CD1c-positive myeloid dendritic cell (primary cell): ENCODE measurements around the gene GALK2.
A peak's percentile ranks its signal among the peaks of the same experiment; 100 is the strongest.

Experiments used
- DNase-seq: peaks from one replicate; pipeline ENCODE4 v3.0.0-alpha.2; 2016; ENCODE audit errors: extremely low spot score

GALK2 gene

DNA sequence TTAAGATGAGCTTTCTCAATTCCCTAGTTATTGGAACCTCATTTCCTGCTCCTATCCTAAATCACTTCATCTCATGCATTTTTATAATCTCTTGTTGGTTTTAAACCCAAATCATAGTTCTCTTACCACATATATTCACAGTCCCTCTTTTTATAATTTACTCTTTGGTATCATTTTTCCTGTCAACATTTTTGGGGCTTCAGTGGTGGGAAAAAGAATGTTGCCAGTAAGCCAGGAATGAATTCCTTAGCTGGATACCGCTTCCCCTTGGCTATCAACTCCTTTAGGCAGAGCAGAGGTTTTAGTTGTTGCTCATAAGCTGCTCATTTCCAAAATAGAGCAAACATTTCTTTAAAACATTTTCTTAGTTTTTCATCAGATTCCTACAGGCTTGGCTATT, 112.3 kb downstream of the GALK2 start:
- DNase-seq = no peak

DNA sequence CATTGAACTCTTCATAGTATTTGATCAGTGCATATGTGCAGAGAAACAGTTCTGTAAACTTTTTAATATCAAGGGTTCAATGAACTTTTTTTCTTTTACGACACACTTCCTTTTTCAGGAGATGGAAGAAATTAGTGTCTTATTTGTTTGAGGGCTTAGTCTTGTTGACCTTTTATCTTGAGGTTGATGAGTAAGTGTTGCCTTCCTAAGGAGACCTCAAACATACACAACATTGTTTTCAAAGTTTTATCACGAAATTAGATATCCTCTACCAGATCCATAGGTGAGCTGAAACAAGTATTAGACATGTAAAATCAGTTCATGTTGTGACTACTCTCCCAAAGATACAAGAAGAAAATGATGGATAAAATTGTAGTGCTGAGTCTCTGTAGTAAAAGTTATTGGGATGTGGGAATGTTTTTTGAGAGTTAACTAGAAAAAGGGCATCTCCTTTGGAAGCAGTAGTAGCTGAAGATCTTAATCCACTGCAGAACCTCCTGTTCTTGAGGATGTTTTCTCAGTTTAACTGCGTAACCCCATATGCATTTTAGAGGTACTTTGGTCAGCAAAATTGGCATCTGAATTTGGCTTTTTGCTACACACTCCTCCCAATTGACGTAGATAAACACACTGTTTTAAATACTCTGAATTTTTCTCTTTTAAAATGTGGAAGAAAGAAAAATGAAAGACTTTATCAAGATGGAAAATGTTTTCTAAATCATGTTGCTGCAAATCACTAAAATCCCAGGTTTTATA, 116.8 kb downstream of the GALK2 start:
- DNase-seq = no peak

DNA sequence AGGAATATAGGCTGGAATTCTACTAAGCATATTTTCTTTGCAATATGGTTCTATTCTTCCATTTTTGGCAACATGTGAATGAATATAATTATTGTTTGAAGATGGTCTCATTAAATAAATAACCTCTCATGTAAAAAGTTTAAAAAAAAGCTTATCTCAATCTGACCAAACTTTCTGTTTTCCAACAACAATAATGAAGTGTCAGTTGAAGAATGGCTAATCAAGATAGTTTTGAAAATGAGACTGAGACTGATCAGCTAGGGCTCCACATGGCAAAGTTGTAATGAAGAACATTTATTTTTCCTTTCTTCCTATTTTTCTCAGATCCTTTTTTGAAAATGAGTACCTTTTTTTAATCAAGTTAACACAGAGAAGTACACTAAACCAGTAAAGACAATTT, 117.4 kb downstream of the GALK2 start:
- DNase-seq = no peak

DNA sequence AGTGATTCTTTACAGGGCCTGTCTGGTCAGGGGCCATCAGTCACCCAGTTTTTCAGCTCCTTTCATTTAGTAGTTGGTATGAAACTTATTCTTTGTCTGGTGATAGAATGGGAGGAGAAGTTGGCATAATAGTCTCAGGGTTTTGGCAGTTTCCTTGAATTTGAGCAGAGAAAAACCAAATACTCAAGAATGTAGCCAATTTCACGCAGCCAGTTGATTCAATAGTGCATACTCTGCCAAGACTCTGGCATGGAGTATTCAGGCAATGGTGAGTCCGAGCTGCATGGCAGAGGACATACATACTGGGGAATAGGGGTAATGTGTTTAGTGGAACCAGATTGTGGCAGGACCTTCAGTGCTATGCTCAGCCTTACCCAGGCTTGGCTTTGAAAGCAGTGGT, 118.3 kb downstream of the GALK2 start:
- DNase-seq = no peak

DNA sequence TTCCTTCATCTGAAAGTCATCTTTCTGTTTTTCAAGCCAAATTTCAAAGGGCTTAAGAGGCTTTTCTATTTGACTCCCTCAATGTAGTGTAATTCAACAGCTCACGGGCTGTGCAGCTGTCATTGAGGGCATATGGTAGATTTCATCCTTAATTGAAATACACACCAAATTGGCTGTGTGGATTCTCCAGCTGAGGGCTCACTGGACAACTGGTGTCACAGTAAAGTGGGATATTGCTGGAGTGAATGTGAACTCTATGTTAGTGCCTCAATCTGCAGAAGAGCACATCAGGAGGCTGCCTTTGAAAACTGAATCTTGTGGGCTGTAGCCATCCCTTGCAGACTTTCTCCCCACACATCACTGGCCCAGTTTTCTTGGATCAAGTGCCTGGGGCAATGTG, 120.1 kb downstream of the GALK2 start:
- DNase-seq = no peak

DNA sequence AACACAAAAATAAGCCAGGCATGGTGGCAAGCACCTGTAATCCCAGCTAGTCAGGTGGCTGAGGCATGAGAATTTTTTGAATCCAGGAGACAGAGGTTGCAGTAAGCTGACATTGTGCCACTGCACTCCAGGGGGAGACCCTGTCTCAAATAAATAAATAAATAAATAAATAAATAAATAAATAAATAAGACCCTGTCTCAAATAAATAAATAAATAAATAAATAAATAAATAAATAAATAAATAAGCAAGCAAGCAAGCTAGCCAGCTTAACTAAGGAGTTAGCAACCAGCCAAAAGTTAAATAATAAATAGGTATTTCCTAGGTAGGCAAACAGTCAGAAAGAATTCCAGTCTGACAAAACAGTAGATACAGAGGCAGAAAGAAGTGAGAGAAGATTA, 123.9 kb downstream of the GALK2 start:
- no peak for DNase-seq

DNA sequence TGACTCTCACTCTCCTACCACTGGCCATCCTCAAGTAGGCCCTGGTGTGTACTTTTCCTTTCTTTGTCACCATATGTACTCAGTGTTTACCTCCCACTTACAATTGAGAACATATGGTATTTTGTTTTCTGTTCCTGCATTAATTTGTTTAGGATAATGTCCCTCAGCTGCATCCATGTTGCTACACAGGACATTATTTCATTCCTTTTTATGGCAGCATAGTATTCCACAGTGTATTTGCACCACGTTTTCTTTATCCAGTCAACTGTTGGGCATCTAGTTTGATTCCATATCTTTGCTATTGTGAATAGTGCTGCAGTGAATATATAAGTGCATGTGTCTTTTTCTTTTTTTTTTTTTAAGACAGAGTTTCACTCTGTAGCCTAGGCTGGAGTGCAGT, 126.2 kb downstream of the GALK2 start:
- no peak for DNase-seq

DNA sequence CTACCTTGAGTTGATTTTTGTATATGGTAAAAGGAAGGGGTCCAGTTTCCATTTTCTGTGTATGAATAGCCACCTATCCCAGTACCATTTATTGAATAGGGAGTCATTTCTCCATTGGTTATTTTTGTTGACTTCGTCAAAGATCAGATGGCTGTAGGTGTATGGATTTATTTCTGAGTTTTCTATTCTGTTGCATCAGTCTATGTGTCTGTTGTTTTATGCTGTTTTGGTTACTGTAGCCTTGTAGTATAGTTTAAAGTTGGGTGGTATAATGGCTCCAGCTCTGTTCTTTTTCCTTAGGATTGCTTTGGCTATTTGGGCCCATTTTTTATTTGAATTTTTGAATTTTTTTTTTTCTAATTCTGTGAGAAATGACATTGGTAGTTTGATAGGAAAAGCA, 127.5 kb downstream of the GALK2 start:
- no peak for DNase-seq

DNA sequence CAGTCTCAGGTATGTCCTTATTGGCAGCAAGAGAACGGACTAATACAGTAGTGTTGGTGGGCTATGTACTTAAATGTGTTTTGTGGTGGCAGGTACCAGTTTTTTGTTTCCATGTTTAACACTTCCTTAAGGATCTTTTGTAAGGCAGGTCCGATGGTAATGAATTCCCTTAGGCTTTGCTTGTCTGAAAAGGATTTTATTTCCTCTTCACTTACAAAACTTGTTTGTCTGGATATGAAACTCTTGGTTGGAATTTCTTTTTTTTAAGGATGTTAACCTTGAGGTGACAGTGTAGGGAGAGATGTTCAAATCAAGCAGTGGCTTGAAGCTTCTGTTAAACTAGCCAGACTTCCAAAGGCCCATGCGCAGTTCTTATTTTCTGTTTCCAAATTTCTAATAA, 130.8 kb downstream of the GALK2 start:
- no peak for DNase-seq

DNA sequence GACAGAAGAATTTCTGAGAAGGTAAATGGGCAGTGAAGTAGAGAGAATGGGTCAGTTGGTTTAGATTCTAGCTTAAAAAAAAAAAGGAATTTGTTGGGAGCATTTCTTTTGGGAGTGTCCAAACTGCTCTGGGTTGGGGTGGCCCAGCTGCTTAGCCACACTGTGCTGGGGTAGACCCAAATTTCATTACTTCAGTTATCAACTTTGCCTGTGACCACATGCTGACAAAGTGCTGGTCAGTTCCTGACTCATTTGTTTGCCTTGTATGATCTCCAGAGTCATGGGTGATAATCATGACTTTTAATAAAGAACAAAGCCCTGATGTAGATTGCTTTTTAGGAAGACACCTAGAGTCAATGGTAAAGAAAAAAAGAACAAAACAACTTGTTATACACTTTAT, 131.5 kb downstream of the GALK2 start:
- no peak for DNase-seq

DNA sequence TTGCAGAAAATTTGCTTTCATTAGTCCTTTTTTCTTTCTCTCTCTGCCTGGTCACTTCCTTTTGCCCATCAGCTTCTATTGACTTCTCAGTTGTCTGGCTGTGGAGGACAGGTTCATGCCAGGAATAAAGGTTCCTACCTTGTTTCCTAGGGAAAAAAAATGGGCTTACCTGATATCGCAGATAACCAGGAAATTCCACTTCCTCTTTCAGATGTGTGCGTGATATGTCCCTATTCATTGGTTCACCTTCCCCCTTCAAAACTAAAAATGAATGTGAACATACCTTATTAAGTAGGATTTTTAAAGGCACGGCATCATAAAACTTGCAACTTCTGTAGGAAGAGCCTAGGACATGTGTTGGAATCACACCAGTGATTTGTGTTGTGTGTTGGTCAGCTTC, 133.0 kb downstream of the GALK2 start:
- DNase-seq = no peak

DNA sequence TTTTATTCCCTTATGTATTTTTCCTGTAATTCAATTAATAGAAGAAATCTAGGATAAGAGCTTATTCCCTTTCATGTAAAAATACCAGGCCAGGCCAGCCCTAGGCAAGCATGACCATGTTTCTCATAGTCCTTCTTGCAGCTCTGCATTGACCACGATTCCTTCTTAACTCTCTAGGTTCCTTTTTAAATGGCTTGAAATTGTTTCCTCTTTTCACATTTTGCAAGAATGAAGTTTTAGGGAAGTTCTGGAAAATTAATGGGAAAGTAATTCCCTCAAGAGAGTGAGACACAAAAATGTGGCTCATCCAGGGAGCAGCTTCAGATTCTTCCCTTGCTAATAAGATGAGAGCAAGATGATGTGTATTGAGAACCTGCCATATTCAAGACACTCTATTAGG, 136.5 kb downstream of the GALK2 start:
- DNase-seq = peak; percentile 10

DNA sequence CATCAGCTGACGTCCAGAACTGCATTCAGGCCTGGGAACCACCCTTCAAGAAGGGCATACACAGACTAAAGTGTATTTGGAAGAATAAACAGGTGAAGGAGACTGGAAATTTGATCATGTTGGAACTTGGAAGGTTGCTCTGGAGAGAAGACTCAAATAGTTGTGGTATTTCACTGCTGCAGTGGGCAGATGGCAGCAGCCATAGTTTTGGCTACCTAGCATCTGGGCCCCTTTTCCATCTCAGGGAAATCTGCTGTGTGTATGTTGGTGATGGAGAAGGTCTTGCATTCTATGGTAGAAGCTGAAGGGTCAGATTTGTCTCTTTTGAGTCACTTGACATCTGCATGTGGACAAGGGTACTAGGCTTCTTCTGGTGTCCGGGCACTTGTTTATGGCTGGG, 138.6 kb downstream of the GALK2 start:
- no peak for DNase-seq

DNA sequence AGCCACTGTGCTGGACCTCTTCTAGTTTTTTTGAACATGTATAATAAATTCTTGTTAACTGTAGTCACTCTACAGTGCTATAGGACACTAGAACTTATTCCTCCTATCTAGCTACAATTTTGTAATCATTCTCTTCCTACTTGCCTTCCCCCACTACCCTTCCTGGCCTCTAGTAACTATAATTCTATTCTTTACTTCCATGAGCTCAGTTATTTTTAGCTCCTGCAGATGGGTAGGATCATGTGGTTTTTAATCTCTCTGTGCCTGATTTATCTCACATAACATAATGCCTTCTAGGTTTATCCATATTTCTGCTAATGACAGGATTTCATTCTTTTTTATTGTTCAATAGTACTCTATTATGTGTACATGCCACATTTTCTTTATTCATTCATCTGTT, 139.8 kb downstream of the GALK2 start:
- no peak for DNase-seq

DNA sequence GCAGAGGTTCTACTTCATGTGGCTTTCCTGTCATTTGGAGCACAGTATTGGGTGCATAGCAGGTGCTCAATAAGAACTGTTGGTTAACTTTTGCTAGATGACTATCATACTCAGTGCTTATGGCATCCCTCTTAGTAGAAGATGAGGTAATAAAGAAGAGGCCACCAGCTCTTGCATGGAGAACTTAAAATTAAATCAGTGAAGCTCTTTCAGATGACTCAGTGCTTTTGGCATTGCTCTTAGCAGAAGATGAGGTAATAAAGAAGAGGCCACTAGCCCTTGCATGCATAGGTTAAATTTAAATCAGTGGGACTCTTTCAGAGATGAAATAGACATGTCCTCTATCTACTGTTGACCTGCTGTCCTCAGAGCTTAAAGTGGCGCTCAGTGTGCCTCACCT, 143.6 kb downstream of the GALK2 start:
- DNase-seq = no peak

DNA sequence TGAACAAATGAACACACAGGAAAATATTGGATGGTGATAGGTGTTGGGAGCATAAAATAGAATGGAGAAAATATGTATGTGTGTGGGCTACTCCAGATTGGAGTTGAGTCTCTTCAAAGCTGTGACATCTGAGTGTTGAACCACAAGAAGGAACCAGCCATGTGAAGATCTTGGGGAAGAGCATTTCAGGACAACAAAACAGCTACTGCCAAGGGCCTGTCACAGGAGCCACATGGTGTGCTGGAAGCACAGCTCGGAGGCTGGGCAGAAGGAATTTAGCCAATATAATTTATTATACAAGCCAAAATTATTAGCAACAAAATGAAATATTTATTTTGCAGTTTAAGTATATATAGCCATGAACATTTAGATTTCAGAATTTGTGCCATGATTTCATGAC, 144.7 kb downstream of the GALK2 start:
- no peak for DNase-seq

DNA sequence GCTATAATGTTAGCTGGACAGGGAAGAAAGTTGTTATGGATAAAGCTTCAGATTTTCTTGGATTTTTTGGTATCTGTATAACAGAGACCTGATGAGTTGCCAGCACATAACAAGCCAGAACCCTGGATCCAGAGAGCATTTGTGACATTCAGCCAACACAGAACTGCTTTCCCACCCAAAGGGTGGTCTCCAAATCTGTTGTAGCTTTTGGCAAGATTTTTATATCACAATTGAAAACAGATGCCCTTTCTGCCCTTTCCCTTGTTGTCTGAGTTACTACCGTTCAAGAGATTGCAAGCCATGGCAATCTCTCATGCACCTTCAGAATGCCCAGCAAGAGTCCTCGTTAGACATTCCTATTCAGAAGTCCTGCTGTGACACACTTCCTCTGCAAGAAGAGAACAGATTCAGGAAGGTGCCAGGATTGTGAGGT, 145.4 kb downstream of the GALK2 start:
- no peak for DNase-seq

DNA sequence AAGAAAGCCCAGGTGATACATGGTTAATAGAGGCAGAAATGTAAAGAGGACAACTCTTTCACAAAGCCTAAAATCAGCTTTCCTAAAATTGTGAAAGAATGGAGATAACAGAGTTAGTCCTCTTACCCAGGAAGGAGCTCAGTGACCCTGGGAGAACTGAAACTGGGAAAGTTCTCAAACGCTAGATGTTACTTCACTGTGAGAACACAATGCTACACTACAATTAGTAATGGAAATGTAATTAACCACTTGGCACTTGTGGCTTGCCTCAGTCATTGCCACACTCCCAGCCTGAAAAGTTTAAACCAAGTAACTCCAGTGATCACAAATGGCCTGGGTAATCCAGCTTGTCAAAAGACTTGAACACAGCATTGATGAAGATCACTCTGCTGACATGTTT, 150.3 kb downstream of the GALK2 start:
- DNase-seq = peak; percentile 21

DNA sequence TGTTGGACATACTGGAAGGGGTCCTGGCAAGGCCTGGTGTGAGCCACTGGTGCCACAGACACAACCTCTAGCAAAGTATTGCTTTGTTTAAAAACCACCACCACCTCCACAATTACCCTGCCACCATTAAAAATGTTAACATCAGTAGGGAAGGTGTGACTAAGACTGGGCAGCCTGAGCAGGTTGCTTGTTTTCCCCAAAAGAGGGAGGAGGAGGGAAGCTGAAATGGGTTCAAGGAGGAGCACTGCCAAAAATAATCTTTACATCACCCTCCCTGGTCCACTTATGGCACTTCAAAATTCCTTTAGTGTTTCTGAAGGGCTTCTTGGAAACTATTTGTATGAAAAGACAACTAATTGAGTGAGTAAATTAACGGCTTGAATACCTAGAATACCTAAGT, 153.2 kb downstream of the GALK2 start:
- DNase-seq = no peak

DNA sequence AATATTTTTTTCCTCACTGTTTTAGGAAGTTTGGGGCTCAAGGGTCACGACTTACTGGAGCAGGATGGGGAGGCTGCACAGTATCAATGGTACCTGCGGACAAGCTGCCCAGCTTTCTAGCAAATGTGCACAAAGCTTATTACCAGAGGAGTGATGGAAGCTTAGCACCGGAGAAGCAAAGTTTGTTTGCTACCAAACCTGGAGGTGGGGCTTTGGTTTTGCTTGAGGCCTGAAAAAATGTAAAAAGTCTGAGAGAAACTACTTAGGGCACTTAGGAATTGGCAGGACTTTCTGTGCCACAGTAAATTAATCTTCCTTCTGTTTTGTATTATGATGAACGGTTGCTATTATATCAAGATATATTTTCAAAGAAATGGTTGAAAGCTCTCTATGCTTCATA, 157.9 kb downstream of the GALK2 start:
- DNase-seq = no peak

DNA sequence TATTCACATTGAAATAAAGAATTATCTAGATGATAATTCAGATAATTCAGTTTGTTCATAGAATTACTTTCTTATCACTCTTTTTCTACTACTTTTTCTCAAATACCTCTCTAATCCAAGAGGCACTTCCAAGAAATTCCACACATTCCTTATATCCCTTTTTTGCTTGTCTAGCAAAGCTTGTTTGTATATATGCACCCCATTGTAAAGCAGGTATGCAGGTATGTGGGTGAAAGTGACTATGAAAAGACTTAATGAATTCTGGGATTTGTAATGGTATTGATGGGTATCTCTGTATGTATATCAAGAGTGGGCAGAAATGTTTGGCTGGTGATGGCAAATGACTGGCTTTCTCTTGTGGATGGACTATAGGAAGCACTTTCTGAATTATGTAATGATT, 158.9 kb downstream of the GALK2 start:
- DNase-seq = no peak

DNA sequence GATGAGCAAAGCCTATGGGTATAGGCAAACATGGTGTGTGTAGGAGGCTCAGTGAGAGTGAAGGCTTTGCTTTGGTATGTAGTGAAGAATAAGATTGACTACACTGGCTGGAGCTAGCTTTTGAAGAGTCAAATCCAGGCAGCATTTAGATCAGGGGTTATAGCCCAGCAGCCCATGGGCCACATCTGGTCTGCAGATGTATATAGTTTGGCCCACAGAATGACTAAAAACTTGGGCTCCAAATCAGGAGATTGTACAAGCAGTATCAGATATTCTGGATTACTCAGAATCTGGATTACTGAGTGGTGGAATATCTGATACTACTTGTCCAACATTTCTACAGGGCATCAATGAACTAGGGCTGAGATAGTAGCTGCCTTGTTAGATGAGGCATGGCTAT, 160.1 kb downstream of the GALK2 start:
- no peak for DNase-seq

DNA sequence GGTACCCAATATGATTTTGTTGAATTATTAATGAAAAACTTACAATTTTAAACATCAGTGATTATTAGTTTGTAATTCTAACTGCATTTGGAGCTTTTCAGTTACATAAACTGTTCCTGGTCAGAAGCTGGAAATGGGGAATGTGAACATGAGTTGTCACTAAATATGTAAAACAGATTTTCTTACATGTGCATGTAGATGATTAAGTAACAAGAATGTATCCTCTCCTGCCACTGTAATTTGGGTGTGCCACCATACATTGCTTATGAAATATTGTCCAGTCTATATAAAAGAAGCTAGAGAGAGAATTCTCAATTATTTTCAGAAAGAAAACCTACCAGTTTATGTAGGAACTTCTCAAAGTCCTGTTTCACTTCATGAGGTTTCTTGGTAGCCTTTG, 161.4 kb downstream of the GALK2 start:
- DNase-seq = no peak

DNA sequence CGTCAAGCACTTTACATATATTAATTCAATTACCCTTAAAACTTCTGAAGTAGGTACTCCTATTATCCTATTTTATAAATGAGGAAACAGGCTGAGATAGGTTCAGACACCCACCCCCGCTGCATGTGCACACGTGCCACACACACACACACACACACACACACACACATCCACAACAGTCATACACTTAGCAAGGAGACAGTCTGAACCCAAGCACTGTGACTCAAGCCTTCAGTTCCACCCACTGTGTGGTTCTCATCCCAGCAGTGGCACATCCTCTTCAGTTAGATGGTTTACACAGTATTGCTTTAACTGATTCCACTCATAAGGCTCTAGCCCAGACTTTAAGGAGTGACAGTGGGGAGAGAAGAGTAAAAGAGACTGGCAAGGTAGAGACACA, 161.9 kb downstream of the GALK2 start:
- DNase-seq = no peak
